SK-N-SH treated with all-trans-retinoic acid at 6 μM for 48 hours (cell line): ENCODE measurements around the gene FAM81B.

ENCODE experiments used
- ATAC-seq: fragments of 200-7000 bp; cut with Tn5 transposase; 3 replicates; pipeline ENCODE4 v1.9.1; 2020; ENCODE audit warnings: mild to moderate bottlenecking, moderate library complexity
- ARNTL ChIP-seq: fragments of 450-650 bp; formaldehyde crosslinking; IDR thresholded peaks from 2 replicates; pipeline ENCODE4 v1.5.0; 2020; ENCODE audit warnings: low read depth, mild to moderate bottlenecking, moderate library complexity, borderline replicate concordance
- BACH2 ChIP-seq: fragments of 250-450 bp; sonication (Bioruptor Pico); IDR thresholded peaks from 2 replicates; pipeline ENCODE4 v1.9.0; 2021; ENCODE audit warnings: mild to moderate bottlenecking, borderline replicate concordance
- CSDC2 ChIP-seq: fragments of 250-450 bp; sonication (Bioruptor Pico); IDR thresholded peaks from 2 replicates; pipeline ENCODE4 v1.5.0; 2020; ENCODE audit warnings: mild to moderate bottlenecking, moderate library complexity
- CSRNP3 ChIP-seq: fragments of 250-450 bp; sonication (Bioruptor Pico); IDR thresholded peaks from 2 replicates; pipeline ENCODE4 v1.5.1; 2021; ENCODE audit warnings: mild to moderate bottlenecking, moderate library complexity
- ESRRG ChIP-seq: fragments of 250-450 bp; sonication (Bioruptor Pico); IDR thresholded peaks from 2 replicates; pipeline ENCODE4 v1.6.1; 2021; ENCODE audit warnings: mild to moderate bottlenecking
- GLIS3 ChIP-seq: fragments of 250-450 bp; sonication (Bioruptor Pico); IDR thresholded peaks from 2 replicates; pipeline ENCODE4 v1.5.0; 2020; ENCODE audit warnings: mild to moderate bottlenecking, moderate library complexity
- OSR1 ChIP-seq: fragments of 250-450 bp; sonication (Bioruptor Pico); IDR thresholded peaks from 2 replicates; pipeline ENCODE4 v1.8.0; 2022; ENCODE audit warnings: moderate library complexity, mild to moderate bottlenecking, inconsistent platforms
- PPARA ChIP-seq: fragments of 250-450 bp; sonication (Bioruptor Pico); IDR thresholded peaks from 2 replicates; pipeline ENCODE4 v1.5.0; 2020; ENCODE audit warnings: mild to moderate bottlenecking, borderline replicate concordance
- RARB ChIP-seq: fragments of 250-450 bp; sonication (Bioruptor Pico); IDR thresholded peaks from 2 replicates; pipeline ENCODE4 v1.8.0; 2021; ENCODE audit warnings: mild to moderate bottlenecking, moderate library complexity
- SNAI2 ChIP-seq: fragments of 250-450 bp; sonication (Bioruptor Pico); IDR thresholded peaks from 2 replicates; pipeline ENCODE4 v1.5.0; 2020; ENCODE audit warnings: mild to moderate bottlenecking, moderate library complexity
- TOX ChIP-seq: fragments of 250-450 bp; sonication (Bioruptor Pico); IDR thresholded peaks from 2 replicates; pipeline ENCODE4 v1.8.0; 2021; ENCODE audit warnings: mild to moderate bottlenecking, moderate library complexity, borderline replicate concordance
- ZFP30 ChIP-seq: fragments of 450-650 bp; formaldehyde crosslinking; IDR thresholded peaks from 2 replicates; pipeline ENCODE4 v1.5.0; 2022; ENCODE audit warnings: mild to moderate bottlenecking, moderate library complexity
- ZNF565 ChIP-seq: fragments of 450-650 bp; formaldehyde crosslinking; conservative IDR thresholded peaks from 2 replicates; pipeline ENCODE4 v1.5.0; 2020; ENCODE audit warnings: low read depth, mild to moderate bottlenecking, moderate library complexity
- ZNF70 ChIP-seq: fragments of 450-650 bp; formaldehyde crosslinking; IDR thresholded peaks from 2 replicates; pipeline ENCODE4 v1.5.0; 2020; ENCODE audit warnings: mild to moderate bottlenecking, moderate library complexity
- ZNF8 ChIP-seq: fragments of 450-650 bp; formaldehyde crosslinking; IDR thresholded peaks from 2 replicates; pipeline ENCODE4 v1.5.0; 2020; ENCODE audit warnings: mild to moderate bottlenecking, moderate library complexity
- TF ChIP-seq, protein P1 (sequence below): fragments of 250-450 bp; sonication (Bioruptor Pico); IDR thresholded peaks from 2 replicates; pipeline ENCODE4 v1.8.0; 2020; ENCODE audit warnings: mild to moderate bottlenecking, moderate library complexity, borderline replicate concordance
- TF ChIP-seq, protein P2 (sequence below): fragments of 250-450 bp; sonication (Bioruptor Pico); IDR thresholded peaks from 2 replicates; pipeline ENCODE4 v1.8.0; 2021; ENCODE audit warnings: low read depth, mild to moderate bottlenecking, moderate library complexity, borderline replicate concordance
- TF ChIP-seq, protein P3 (sequence below): fragments of 250-450 bp; sonication (Bioruptor Pico); IDR thresholded peaks from 2 replicates; pipeline ENCODE4 v1.5.0; 2020; ENCODE audit warnings: mild to moderate bottlenecking, moderate library complexity

Gene FAM81B

GRCh38 chr5:95379133-95379532 lies 12.0 kb upstream of the FAM81B start:
- no peak for ATAC-seq
- TF ChIP-seq ESRRG (no peak), ZFP30 (no peak), ARNTL (CRISPR knock-in tag) (no peak), BACH2 (CRISPR knock-in tag) (no peak), SNAI2 (CRISPR knock-in tag) (no peak), ZNF8 (no peak), PPARA (CRISPR knock-in tag) (no peak), OSR1 (CRISPR knock-in tag) (no peak)
- TF ChIP-seq, protein P1, sequence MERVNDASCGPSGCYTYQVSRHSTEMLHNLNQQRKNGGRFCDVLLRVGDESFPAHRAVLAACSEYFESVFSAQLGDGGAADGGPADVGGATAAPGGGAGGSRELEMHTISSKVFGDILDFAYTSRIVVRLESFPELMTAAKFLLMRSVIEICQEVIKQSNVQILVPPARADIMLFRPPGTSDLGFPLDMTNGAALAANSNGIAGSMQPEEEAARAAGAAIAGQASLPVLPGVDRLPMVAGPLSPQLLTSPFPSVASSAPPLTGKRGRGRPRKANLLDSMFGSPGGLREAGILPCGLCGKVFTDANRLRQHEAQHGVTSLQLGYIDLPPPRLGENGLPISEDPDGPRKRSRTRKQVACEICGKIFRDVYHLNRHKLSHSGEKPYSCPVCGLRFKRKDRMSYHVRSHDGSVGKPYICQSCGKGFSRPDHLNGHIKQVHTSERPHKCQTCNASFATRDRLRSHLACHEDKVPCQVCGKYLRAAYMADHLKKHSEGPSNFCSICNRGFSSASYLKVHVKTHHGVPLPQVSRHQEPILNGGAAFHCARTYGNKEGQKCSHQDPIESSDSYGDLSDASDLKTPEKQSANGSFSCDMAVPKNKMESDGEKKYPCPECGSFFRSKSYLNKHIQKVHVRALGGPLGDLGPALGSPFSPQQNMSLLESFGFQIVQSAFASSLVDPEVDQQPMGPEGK (CRISPR knock-in tag): no peak
- TF ChIP-seq, protein P2, sequence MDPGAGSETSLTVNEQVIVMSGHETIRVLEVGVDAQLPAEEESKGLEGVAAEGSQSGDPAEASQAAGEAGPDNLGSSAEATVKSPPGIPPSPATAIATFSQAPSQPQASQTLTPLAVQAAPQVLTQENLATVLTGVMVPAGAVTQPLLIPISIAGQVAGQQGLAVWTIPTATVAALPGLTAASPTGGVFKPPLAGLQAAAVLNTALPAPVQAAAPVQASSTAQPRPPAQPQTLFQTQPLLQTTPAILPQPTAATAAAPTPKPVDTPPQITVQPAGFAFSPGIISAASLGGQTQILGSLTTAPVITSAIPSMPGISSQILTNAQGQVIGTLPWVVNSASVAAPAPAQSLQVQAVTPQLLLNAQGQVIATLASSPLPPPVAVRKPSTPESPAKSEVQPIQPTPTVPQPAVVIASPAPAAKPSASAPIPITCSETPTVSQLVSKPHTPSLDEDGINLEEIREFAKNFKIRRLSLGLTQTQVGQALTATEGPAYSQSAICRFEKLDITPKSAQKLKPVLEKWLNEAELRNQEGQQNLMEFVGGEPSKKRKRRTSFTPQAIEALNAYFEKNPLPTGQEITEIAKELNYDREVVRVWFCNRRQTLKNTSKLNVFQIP (CRISPR knock-in tag): no peak
- TF ChIP-seq, protein P3, sequence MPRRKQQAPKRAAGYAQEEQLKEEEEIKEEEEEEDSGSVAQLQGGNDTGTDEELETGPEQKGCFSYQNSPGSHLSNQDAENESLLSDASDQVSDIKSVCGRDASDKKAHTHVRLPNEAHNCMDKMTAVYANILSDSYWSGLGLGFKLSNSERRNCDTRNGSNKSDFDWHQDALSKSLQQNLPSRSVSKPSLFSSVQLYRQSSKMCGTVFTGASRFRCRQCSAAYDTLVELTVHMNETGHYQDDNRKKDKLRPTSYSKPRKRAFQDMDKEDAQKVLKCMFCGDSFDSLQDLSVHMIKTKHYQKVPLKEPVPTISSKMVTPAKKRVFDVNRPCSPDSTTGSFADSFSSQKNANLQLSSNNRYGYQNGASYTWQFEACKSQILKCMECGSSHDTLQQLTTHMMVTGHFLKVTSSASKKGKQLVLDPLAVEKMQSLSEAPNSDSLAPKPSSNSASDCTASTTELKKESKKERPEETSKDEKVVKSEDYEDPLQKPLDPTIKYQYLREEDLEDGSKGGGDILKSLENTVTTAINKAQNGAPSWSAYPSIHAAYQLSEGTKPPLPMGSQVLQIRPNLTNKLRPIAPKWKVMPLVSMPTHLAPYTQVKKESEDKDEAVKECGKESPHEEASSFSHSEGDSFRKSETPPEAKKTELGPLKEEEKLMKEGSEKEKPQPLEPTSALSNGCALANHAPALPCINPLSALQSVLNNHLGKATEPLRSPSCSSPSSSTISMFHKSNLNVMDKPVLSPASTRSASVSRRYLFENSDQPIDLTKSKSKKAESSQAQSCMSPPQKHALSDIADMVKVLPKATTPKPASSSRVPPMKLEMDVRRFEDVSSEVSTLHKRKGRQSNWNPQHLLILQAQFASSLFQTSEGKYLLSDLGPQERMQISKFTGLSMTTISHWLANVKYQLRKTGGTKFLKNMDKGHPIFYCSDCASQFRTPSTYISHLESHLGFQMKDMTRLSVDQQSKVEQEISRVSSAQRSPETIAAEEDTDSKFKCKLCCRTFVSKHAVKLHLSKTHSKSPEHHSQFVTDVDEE: no peak

- TF ChIP-seq ZNF8 (no peak), GLIS3 (CRISPR knock-in tag) (no peak), ESRRG (no peak), ZNF565 (CRISPR knock-in tag) (no peak), OSR1 (CRISPR knock-in tag) (no peak), TOX (no peak), PPARA (CRISPR knock-in tag) (no peak), SNAI2 (CRISPR knock-in tag) (no peak), ZNF70 (CRISPR knock-in tag) (no peak), BACH2 (CRISPR knock-in tag) (no peak), CSDC2 (no peak), ZFP30 (no peak), RARB (no peak)
- TF ChIP-seq, protein P3: no peak
- TF ChIP-seq, protein P1 (CRISPR knock-in tag): no peak
- ATAC-seq: no peak
These were observed 11.0 kb upstream of the FAM81B start for GRCh38 chr5:95380103-95380628.

DNA sequence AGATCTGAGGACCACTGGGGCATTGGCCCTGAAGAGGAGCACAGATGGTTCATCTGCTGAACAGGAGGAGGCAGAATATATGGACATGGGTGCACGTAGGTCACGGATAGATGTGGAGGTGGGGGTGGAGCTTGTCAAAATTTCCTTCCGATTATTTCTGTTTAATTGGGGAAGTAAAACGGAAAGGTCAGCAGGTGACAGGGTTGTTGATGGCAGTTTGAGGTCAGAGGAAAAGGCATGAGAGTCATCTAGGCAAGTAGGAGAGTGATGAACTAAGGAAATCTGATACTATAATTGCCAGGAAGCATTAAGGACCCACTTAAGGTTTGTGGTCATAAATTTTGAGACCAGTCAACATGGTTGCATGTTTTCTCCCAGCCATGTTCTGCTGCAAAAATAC lies 8.4 kb upstream of the FAM81B start:
- no peak for ATAC-seq
- TF ChIP-seq CSRNP3 (no peak), PPARA (CRISPR knock-in tag) (no peak)
- TF ChIP-seq, all 23 proteins: peak for 0
